ENCODE results near the gene CEP57.

CEP57 gene

DNA sequence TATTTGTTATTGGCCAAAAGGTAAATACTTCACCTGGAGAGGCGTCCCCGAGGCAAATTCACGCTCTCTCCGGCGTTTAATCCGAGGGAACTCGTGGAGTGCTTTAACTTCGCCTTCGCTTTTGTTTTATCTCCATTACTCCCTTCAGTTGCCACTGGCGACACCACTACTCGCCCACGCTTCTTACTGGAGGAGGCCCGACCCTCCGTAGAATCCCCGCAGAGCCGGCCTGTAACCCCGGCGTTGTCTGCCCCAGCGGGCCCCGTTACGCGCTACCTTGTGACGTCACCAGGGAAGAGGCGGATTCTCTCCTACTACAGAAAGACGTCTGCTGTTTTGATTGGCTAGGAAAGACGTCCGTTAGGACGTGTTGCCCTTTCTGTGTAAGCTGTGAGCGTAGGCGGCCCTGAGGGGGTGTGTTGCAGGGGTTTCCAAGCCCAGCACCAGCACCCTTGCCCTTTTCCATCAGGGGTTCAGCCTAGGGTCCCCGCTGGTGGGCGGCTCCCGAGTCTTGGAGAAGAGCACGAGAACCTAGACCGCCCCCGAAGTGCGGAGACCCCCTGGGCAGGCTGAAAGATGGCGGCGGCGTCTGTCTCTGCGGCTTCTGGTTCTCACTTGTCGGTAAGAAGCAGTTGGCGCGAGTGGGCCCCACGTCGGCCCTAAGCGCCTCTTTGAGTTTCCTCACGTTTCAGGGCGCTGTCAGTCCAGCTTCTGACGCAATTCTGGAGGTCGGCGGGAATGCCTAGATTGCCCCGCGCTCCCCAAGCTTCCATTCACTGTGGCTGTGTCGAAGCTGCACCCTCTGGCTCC is at the start of gene CEP57:
Gene CEP57, plus strand, starts transcription at position 376 of the 810 bp plus-strand sequence. Its CDS starts 201 bp downstream, at position 577.
- peak; percentile 93 for DNase-seq

DNA sequence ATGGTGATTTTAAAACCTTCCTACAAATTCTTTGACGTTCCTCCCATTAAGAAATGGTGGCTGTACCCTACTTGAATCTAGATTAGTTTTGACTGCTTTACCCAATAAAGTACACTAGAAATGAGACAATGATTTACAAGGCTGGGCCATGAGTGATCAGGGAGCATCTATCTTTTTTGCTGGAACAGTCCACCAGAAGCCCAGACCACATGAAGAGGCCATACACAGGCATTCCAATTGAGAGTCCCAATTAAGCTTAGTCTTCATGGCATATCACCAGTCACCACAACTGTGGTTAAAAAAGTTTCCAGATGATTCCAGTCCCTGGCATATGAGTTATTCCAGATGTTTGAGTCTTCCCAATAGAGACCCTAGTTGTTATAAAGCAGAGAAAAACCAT is 40.2 kb upstream of the CEP57 start:
- no peak for DNase-seq

DNA sequence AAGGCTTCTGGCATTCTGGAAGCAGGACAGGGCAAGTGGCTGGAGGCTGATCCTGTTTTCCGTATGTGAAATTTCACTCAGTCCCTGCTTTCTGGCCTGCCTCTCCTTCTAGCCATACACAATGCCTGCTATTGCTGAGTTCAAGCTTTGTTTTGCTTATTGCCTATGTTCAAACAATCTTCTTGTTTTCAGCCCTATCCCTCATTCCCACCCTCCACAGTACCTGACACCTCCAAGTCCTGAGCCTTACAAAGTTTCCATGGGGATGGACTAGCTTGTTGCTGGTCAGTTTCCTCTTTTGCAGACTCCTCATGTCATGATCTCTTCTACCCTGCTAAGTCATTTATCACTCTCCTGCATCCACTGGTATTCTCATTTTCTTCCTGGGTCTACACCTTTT is 38.8 kb upstream of the CEP57 start:
- no peak for DNase-seq

DNA sequence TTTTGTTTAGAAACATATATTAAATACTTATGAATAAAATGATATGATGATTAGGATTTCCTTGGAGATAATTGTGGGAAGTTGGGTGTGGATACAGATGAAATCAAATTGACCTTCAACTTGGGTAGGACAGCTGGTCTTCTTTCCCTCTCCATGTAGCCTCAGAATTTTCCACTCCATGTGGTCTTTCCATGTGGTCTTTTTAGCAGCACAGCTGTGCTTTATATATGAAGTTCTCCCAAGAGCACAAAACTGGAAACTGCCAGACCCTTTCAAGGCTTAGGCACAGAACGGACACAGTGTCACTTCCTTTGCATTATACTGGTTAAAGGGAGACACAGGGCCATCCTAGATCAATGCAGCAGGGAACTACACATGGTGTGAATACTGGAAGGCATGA is 29.4 kb upstream of the CEP57 start:
- DNase-seq: no peak

DNA sequence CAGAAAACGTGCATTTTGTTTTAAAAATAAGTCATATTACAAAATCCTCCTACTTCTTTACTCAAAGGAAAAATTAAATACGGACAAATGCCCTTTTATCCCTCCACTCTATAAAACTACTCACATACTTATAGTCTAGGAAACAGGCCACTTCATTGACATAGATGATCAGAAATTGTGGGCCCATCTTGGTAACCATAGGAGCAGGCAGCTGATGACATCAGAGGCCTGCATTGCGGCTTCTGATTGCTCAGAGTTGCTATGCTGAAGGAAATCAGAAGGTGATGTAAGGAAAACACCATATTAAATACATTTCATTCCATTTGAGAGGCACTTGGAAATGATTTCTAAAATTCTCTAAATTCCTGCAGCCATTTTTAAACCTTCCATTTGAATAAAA is 27.8 kb upstream of the CEP57 start:
- no peak for DNase-seq

DNA sequence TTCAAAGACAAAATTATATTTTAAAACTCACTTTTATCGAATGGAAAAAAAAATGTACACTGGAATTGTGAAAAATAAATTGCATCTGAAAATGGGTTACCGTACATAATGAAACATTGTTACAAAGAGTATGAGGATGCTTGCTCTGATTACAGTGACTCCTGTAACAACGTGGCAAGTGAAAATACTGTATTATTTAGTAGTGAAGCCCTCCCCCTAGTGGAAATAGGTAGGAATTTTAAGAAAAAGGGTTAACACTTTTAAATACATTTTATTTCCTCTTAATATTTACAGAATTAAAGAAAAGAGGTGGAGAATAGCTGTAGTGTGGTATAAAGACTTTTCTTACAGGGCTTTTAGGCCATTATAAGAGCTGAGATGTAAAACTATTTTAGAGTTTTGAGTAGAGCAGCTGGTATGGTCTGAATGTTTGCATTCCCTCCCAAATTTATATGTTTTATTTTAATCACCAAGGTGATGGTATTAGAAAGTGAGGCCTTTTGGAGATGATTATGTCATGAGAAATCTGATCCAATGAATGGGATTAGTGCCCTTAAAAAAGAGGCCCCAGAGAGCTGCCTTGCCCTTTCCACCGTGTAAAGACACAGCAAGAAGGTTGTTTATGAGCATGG is 25.9 kb upstream of the CEP57 start:
- DNase-seq: peak; percentile 37

DNA sequence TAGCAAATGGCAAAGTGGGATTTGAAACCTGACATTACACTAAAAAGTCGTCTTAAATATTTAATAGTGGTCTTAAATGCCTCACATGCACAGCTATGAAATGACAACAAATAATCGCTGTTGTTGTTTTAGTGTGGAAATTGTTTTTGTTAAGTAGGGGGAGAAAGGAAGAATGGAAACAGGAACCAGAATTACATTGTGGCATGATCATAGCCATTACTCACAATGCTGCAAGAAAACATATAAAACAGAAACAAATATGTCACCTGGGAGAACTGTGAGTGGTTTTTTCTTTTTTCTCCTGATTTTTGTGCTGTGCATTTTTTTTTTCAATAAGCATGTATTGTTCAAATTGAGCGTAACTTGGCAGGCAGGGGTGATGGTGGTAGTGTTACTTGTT is 23.6 kb upstream of the CEP57 start:
- no peak for DNase-seq

DNA sequence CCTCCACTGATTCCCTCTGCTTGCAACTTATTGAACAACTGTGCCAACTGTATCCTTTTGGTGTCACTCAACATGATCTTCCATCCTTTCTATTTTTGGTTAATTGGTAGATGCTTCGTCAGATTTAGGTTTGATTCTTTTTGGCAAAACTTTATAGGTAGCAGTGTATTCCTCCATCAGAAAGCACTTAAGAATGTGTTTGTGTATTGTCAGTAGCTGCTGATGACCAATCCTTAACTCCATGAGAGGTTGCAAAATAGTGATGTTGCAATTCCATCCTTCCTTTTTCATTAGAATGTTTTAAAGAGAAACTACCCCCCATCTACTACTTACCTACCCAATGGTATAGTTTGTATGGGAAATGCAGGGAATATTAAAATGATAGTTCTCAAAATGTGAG is 22.8 kb upstream of the CEP57 start:
- DNase-seq: no peak

DNA sequence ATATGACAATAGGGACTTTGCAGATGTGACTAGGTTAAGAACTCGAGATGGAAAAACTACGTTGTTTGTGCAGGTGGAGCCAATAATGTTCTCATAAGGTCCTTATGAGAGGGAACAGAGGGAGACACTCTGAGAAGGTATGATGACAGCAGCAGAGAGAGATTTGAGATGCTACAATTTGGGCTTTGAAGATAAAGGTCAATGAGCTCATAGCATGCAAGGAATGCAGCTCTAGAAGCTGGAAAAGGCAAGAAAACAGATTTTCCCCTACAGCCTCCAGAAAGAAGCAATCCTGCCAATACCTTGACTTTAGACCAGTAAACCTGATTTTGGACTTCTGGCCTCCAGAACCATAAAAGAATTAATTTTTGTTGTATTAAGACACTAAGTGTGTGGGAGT is 21.8 kb upstream of the CEP57 start:
- no peak for DNase-seq

DNA sequence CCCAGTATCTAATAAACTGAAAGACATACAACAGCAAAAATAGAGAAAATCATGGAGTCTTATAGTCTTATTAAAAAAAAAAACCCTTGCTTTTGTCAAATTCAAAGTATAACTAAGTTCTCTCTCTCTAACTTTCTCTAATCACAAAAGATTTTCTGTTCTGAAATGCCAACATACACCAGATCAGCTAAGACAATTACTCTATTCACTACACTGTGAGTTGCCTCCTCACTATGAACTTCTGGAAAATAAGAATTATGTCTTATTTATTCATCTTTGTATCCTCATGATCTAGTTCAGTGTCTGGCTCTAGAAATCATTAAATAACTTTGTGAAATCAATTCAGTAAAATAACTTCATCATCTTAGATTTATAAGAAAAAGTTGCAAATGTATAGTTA is 13.4 kb upstream of the CEP57 start:
- no peak for DNase-seq

DNA sequence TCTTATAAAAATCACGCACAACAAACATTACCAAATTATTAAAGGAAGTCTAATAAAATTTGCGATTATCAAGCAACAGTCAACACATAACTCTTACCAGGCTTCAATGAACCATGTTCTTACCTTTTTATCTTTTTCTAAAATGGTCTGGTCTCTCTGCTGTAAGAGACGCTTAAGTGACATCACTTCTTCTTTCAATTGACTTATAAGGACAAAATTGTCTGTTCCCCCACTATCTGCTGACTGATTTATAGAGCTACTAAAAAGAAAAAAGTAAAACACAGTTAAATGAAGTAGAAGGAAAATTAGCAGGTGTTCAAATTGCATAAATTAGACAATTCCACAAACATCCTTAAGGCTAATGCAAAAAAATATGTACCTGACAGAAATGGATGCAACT is 11.6 kb upstream of the CEP57 start:
- no peak for DNase-seq

DNA sequence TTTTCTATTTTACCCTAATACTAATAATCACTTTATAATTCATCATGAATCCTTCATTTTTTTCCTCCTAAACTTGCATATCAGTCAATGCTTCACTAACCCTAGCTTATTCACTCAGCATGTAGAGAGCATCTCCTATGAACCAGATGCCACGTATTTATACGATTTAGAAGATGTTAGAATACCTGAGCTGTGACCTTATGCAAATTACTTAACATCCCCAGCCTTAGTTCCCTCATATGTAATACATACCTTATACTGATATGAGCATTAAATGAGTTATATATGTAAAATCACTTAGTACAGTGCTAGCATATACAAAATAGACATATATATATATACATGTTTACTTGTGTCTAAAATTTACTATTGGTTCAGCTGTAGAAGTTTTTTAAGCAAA is 9.8 kb upstream of the CEP57 start:
- DNase-seq: no peak

DNA sequence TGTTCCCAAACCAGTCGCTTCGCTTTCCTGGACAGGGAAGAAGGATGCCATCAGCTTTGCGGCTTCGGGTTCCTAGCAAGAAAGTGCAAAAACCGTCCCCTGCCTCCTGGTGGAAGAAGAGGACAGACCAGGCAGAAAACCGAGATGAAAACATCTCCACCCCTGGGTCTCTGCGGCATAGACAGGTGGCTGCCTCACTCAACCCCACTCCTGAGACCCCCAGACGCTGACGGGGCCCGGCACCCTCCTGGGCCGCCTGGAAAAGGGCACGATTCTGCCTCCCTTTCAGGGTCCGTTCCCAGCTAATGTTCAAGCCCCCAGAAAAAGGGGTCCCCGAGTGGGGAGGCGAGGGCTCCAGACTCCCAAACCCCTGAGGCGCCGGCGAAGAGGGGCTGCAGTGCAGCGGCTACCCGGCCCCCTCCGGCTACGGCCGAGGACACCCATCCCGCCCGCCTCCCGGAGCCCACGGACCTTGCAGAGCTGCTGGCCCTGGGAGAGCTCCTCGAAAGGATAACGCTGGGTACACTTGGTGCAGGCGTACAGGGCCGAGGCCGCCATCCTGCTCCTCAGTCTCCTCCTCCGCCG is 1.3 kb upstream of the CEP57 start:
- no peak for DNase-seq

DNA sequence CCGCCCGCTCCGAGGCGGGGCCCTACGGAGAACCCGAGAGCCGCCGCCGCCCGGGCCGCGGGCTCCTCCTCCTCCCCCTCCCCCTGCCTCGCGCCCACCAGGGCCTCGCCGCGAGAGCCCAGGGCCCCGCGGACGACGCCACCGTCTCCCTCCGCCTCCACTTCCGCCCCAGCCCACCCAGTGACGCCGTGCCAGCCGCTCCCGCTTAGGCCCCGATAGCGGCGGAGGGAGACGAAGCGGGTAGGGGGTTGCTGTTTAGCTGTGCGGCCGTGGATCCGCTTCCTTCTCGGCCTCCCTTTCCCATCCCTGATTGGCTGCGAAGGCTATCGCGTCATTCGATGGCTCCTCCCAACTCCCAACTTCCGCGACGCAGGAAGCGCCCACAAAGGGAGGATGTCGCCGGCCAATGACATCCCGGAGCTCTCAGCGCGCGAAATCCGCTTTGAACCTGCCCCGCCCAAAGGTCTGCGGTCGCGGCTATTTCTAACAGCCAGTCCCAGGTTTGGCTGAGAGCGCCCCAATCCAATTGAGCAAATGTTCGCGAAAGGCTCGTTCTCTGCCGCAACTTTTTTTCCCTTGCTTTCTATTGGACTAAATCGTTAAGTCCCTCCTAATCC is 684 bp upstream of the CEP57 start, which contains the start of gene FAM76B:
Gene FAM76B, minus strand, starts transcription at position 277 of the 617 bp plus-strand sequence. CDS start 304 bp downstream, outside the sequence.
- peak; percentile 90 for DNase-seq

DNA sequence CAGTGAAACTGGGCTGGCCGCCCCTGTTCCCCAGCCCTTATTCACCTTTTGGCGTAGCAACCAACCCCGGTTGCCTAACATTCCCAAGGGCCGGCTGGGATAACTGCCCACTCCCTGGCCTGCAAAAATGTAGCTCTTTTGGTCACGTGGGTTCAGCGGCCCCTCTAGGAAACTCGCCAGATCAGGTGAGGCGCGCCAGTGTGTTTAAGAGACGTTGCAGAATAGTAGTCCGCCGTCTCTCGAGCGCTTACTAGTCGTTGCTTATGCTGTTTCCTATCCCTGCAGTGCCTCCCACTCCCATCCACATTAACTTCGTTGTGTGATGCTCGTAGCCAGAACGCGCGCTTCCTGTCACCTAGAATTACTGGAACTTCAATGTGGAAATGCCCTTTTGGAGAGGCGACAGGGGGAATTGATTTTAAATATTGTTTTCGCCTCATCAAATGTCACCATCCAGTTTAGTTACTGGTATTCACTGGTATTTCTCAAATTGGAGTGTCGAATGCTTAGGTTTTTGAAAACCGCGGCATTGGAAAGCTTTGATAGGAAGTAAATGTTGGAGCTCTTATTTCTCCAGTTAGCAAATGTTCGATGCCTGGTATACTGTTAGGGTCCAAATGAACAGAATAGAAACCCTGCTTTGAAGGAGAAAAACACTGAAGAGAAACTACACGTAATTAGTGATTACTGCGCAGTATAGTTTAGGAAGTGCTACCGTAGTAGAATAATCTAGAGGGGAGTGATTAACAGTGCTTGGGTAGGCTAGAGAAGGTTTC is 823 bp downstream of the CEP57 start:
- DNase-seq: peak; percentile 30

DNA sequence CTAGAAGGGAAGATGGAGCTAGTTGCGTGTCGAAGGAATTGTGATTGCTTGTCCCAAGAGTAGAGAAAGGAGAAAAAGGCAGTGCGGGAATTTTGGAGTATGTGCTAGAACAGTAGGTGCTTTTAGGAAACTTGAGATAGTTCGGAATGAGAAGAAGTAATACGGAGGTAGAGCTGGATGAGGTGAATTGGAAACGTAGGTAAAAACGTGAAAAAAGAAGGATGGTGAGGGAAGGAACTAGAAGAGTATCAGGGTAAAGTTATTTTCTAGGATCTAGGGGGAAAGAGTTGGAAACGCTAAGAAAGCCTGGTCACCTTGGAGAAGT is 1.4 kb downstream of the CEP57 start:
- DNase-seq: no peak

DNA sequence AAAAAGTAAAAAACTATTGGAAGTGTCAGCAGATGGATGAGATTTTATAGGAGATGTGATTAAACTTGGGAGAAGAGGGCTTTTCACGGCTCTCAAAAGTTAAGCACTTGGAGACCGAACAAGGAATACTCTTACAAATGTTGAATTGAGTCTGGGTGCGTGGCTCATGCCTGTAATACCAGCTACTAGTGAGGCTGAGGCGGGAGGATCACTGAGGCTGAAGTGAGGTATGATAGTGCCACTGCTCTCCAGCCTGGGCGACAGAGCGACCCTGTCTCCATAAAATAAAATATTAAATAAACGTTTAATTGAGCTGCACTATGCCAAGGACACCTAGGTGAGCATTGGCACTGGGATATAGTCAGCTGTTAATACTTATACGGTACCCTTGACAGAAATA is 1.9 kb downstream of the CEP57 start:
- no peak for DNase-seq

DNA sequence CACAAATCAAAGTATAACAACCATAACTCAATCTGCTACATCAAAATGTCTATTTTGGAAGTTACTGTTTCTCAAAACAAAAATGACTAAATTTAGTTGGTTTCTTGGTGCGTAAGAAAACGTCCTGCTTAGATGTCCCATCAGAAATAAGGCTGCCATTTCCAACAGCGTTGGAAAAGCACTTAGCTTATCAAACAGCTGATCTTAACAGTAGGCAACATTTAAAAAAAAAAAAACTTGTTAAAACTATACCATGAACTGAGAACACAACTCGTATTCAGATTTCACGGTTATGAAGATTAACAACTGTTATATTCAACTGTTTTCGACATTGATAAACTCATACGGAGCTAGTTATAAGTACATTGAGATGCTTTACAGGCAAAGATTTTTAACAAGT is 2.4 kb downstream of the CEP57 start:
- no peak for DNase-seq

DNA sequence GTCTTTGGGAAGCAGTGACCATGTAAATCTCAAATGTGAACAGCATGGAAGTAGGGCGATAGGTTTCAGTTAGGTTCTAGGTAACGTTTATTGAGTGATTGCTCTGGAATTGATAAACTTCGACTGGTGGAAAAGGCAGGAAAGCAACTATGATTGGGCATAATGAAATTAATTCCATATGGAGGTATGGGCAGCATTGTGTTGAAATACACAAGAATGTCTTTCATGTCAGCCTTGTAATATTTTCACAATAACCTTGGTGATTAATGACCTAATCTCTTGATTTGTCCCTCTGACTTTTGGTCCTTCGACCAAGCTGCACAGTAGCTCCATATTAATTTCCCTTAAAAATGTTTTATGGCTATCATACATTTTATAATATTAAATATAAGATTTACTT is 2.8 kb downstream of the CEP57 start:
- no peak for DNase-seq

DNA sequence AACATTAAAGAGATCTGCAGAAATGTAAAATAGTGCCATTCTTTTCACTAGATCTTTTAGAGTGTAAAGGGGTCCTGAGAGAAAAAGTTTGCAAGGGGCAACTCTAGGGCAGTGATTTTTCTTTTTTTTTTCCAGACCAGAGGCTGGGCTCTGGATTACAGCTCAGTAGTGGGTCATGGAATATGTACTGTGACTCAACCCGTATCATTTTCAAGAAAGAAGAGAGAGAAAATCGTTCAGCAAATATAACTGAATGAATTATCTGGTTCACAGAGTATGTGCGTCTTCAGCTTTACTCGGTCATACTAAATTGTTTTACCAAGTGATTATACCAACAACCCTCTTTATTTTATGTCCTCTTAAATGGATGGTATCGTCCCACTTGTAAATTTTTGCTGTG is 3.8 kb downstream of the CEP57 start:
- no peak for DNase-seq

DNA sequence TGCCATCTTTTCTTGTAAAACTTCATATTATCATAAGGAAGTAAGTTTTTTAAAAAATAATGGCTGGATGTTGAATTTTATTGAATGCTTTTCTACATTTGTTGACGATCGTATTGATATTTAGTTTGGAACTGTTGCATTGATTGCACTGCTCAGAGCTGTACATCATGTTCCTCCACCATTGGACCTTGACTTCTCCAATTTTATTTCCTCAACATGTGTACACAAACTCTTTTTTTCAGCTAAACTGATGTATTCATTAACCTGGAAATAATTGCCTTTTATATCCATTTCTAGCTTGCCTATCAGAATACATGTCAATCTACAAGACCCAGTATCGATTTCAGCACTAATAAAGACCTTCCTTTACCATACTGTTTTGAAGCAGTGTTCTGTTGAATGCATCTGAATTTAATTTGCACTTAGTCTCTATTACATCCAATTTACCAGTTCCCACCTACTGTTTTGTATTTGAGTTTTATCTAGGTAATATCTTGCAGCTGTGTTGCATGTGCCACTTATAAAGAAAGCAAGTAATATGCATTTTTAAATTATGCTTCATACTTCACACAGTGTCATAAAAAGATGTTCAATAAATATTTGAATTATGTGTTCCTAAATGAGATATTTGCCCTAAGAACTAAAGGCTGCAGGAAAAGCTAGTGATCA is 5.5 kb downstream of the CEP57 start:
- no peak for DNase-seq

DNA sequence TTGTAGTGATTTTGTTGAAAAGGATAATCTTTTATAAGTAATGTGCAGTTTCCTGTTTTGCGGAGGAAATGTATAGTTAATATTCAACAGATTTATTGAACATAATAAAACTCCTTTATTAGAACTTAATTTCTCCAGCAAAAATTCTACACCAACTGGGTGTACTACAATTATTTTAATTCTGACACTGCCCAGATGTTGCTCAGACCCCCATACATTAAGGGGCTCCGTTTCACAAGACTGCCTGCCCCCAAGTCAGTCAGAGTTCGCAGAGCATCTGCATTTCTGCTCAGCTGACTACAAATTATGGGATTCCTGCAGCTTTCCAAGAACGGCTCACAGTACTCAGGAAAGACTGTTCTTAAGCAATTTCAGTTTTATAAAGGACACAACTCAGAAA is 6.2 kb downstream of the CEP57 start:
- no peak for DNase-seq

DNA sequence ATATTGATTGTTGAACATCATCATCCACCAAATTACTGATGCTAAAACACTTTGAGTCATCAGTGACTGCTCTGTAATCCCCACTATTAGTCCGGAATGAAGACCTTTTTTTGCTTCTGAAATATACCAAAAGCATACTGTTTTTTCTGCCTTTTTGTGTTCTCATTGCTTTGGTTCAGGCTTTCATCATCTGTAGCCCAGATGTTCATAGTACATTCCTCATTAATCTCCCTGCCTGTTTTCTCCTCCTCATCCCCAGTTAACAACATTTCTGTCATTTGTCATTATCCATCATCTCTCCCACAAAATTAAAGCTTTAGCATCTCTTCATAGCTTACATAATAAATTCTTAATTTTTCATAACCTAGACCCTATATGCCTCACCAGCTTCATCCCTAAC is 9.2 kb downstream of the CEP57 start:
- no peak for DNase-seq

Measured in NCI-H2029 treated with DMSO at 0.1 percent for 48 hours (cell line).